ACC112 (cell line): Measurements from ENCODE around the gene B9D2.

Experiments used
- H2AFZ ChIP-seq: fragments of 200-600 bp; sonication (generic); one replicate; pipeline ENCODE4 v1.6.0; 2017; ENCODE audit warnings: antibody characterized with exemption, low read length; ENCODE audit not compliant: unreplicated experiment
- H3K27ac ChIP-seq: fragments of 200-600 bp; sonication (generic); 2 replicates; pipeline ENCODE4 v1.5.1; 2014; ENCODE audit warnings: low read depth, mild to moderate bottlenecking, antibody characterized with exemption, low read length, moderate library complexity
- H3K27me3 ChIP-seq: fragments of 200-600 bp; sonication (generic); 2 replicates; pipeline ENCODE4 v1.6.1; 2014; ENCODE audit warnings: mild to moderate bottlenecking, antibody characterized with exemption, low read length, moderate library complexity, mixed read lengths; ENCODE audit not compliant: insufficient read depth
- H3K36me3 ChIP-seq: fragments of 200-600 bp; sonication (generic); 2 replicates; pipeline ENCODE4 v1.6.1; 2016; ENCODE audit warnings: mild to moderate bottlenecking, antibody characterized with exemption, low read length, moderate library complexity, mixed read lengths; ENCODE audit not compliant: insufficient read depth
- H3K4me1 ChIP-seq: fragments of 200-600 bp; sonication (generic); one replicate; pipeline ENCODE4 v1.6.1; 2016; ENCODE audit warnings: low read length, mixed read lengths; ENCODE audit not compliant: insufficient read depth, unreplicated experiment, control insufficient read depth
- H3K4me3 ChIP-seq: fragments of 200-600 bp; sonication (generic); 2 replicates; pipeline ENCODE4 v1.5.1; 2014; ENCODE audit warnings: mild to moderate bottlenecking, low read depth, low read length
- H3K79me2 ChIP-seq: fragments of 200-600 bp; sonication (generic); one replicate; pipeline ENCODE4 v1.6.0; 2016; ENCODE audit warnings: low read length; ENCODE audit not compliant: control insufficient read depth, unreplicated experiment, insufficient read depth

B9D2 gene

DNA sequence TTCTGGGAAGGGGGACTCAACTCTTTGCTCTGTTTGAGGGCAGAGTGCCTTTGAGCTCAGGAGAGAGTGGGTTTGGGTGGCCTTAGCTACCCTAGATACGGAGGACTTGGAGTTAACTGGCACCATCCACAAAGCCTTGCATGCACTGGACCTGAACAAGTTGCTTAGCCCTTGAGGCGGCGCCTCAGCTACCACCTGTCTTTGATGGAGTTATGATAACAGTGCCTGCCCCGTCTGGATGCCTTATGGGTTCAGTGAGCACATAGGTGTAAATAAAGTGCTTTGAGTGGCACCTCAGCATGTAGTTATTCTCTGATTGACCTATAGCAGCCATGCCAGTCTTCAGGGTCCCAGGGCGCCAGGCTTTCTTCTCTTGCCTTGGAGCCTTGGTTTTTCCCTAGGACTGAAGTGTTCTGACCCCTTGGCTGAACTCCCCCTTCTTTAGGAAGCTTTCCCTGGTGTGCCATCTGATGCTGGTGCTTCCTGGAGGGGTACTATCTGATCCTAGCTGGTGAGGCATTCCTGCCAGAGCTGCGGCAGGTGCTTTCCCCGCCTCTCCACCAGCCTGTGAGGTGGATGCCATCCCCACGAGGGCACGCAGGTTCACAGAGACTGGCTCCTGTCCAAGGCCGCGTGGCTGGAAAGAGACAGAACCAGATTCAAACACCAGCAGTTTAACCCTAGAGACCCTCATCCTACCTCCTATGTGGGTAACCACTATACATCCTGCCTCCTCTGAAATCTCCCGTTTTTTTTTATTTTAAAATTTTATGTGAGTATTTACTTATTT is 39.4 kb upstream of the B9D2 start:
- no peaks in the 10 kb centered on the region for H3K36me3 ChIP-seq
- H3K79me2 ChIP-seq = peaks cover 8% of the 10 kb centered on the region
- H3K27me3 ChIP-seq = no peaks in the 10 kb centered on the region
- peaks cover 4% of the 10 kb centered on the region for H3K4me1 ChIP-seq
- no peak overlapping the region for H3K4me3 ChIP-seq
- no peak overlapping the region for H3K27ac ChIP-seq
- H2AFZ ChIP-seq = no peak overlapping the region

DNA sequence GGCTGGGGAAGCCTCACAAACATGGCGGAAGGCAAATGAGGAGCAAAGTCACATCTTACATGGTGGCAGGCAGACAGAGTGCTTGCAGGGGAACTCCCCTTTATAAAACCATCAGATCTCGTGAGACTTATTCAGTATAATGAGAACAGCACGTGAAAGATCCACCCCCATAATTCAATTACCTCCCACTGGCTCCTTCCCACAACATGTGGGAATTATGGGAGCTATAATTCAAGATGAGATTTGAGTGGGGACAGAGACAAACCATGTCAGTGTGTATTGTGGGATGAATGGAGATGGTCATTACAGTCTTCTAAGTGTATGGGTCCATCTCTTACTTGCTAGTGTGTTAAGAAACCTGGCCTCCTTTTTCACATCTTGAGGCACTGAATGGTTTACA is 38.1 kb upstream of the B9D2 start:
- Histone ChIP-seq H3K4me1 (peaks cover 6% of the 10 kb centered on the region), H3K4me3 (no peak overlapping the region), H3K27me3 (no peaks in the 10 kb centered on the region), H2AFZ (no peak overlapping the region), H3K79me2 (peaks cover 12% of the 10 kb centered on the region), H3K27ac (no peak overlapping the region), H3K36me3 (no peaks in the 10 kb centered on the region)

DNA sequence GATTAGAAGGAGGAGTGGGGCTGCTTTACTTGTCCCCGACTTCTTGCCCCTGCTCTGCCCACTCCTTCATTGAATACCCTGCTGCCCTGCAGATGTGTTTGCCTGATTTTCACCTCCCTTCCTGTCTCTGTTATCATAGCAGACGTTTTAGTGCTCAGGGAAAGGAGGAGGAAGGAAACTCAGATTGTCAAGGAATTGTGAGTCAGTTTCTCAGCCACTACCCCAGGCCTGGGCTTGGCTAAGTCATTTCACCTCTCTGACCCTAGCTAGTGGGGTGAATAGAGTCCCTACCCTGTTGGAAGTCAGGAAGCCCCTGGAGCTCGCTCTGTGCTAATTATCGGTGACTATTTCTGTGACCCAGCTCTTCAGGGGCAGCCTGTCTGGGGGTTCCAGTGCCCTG is 37.5 kb upstream of the B9D2 start:
- H3K36me3 ChIP-seq = no peaks in the 10 kb centered on the region
- no peak overlapping the region for H2AFZ ChIP-seq
- peaks cover 6% of the 10 kb centered on the region for H3K4me1 ChIP-seq
- no peaks in the 10 kb centered on the region for H3K27me3 ChIP-seq
- H3K4me3 ChIP-seq = no peak overlapping the region
- peaks cover 12% of the 10 kb centered on the region for H3K79me2 ChIP-seq
- no peak overlapping the region for H3K27ac ChIP-seq

DNA sequence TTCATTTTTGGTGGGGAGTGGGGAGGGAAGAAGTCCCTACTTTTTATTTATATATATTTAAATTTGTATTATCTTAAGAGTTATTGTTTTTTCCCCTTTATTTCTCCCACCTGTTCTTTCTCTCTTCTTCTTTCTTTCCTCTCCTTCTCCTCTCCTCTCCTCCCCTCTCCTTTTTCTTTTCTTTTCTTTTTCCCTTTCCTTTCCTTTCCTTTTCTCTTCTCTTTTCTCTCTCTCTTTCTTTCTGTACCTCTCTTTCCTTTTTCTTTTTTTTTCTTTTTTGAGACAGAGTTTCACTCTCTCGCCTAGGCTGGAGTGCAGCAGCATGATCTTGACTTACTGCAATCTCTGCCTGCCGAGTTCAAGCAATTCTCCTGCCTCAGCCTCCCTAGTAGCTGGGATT is 35.6 kb upstream of the B9D2 start:
- Histone ChIP-seq H3K4me1 (peaks cover 6% of the 10 kb centered on the region), H3K27ac (no peak overlapping the region), H3K4me3 (no peak overlapping the region), H3K36me3 (no peaks in the 10 kb centered on the region), H2AFZ (no peak overlapping the region), H3K27me3 (no peaks in the 10 kb centered on the region), H3K79me2 (peaks cover 12% of the 10 kb centered on the region)

DNA sequence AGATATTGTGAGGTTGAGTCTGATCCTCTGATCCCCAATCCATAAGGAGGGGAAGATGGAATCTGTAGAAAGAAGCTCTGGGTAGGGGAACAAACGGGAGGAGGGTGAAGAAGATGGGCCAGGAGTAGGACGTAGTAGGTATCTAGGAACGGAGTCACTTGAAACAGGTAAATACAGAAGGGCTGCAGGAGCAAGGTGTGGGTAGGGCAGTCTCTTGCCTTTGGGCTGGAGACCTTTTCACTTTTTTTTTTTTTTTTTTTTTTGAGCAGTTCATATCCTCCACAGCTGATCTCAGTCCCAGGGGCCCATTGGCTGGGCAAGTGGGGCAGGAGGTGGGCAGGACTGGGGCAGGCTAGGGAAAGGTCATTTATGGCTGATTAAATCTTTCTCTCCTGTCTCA is 35.1 kb upstream of the B9D2 start:
- Histone ChIP-seq H3K36me3 (no peaks in the 10 kb centered on the region), H3K27me3 (no peaks in the 10 kb centered on the region), H3K4me3 (peak overlapping the region; percentile 99), H3K79me2 (peaks cover 12% of the 10 kb centered on the region), H3K27ac (no peak overlapping the region), H3K4me1 (peaks cover 6% of the 10 kb centered on the region), H2AFZ (no peak overlapping the region)

DNA sequence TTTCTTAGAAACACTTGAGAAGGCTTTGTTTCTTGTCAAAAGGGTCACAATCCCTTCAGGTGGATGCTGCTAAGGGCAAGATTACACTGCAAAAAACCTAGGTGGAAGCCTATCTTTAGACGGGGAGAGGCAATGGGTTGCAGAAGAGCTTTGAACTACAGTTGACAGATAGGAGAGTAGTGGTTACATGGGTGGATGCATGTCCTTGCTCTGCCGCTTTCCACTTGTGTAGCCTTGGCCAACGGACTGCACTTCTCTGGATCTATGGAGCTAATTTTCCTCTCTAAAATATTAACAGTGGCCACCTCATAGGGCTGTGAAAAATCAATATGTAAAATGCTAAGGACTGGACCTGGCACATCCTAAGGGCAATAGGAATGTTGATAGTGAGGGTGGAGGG is 34.6 kb upstream of the B9D2 start:
- H3K27me3 ChIP-seq = no peaks in the 10 kb centered on the region
- peaks cover 12% of the 10 kb centered on the region for H3K79me2 ChIP-seq
- H3K4me3 ChIP-seq = peak overlapping the region; percentile 99
- H3K27ac ChIP-seq = no peak overlapping the region
- peaks cover 6% of the 10 kb centered on the region for H3K4me1 ChIP-seq
- no peaks in the 10 kb centered on the region for H3K36me3 ChIP-seq
- no peak overlapping the region for H2AFZ ChIP-seq

DNA sequence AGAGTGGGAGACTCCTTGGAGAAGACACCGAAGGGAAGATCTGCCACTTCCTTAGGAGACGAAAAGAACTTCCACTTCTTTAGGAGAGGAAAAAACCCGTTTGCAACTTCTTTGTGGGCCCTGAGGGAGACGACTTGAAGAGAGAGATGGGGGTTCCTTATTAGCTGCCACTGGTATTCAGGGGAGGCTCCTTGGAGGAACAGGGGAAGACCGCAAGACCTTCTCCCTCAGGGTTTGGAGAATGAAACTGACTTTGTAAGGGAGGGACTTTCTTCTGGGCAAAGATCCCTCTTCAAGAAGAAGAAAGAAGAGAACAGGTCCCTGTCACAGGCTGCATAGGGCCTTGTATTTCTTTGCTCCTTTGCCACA is 34.1 kb upstream of the B9D2 start:
- H3K4me3 ChIP-seq = peak overlapping the region; percentile 99
- H3K27me3 ChIP-seq = no peaks in the 10 kb centered on the region
- no peaks in the 10 kb centered on the region for H3K36me3 ChIP-seq
- peaks cover 10% of the 10 kb centered on the region for H3K79me2 ChIP-seq
- peak overlapping the region; percentile 94 for H3K27ac ChIP-seq
- peak overlapping the region; percentile 82 for H2AFZ ChIP-seq
- peaks cover 6% of the 10 kb centered on the region for H3K4me1 ChIP-seq

DNA sequence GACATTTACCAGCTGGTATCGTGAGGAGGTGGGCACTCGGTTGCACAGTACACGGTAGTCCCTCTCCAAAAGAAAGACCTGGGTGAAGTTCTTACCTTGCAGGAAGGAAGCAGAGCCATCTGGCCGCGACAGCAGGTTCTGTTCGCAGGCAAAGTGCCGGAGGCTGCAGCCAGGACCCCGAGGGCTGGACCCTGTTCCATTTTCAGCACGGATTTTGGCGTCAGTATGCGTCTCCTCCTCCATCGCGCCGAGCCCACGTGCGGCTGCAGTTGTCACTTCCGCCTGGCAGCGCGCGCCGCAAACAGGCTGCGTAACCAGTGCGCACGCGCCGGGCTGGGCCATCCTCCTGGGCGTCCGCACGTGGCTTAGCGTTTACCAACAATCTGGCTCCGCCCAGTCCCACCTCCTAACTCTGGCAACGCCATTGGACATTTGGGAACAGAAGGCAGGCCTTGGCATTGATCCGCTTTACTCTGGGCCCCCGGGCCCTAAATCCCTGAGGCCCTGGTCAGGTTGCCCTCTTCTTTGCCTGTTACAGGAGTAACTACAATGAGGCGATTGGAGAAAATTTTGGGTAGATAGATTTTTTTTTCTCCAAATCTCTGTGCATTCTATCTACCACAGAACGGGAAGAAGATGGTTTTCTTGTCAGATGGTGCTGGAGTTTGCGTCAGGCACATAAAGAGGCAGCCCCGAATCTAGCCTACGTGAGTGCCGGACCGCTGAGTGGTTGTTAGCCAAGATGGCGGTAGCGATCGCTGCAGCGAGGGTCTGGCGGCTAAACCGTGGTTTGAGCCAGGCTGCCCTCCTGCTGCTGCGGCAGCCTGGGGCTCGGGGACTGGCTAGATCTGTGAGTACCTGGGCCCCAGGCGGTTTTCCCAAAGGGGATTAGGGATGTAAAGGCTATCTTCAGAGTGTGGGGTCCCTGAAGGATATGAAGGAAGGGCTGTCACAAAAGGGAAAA is 33.4 kb upstream of the B9D2 start, which contains the start of the genes BCKDHA and EXOSC5:
Gene BCKDHA (plus strand): TSS at position 733 of the 964 bp plus-strand sequence. CDS start 10 bp downstream, at position 743.
Gene EXOSC5 (minus strand): TSS at position 274 of the 964 bp plus-strand sequence. CDS start 31 bp downstream, at position 243.
- H3K4me3 ChIP-seq = peak within 1 kb of the TSS; percentile 99
- H3K27me3 ChIP-seq = no peaks in the 10 kb centered on the region
- H3K79me2 ChIP-seq = peaks cover 10% of the 10 kb centered on the region
- peak within 1 kb of the TSS; percentile 100 for H2AFZ ChIP-seq
- H3K4me1 ChIP-seq = peaks cover 6% of the 10 kb centered on the region
- no peaks in the 10 kb centered on the region for H3K36me3 ChIP-seq
- H3K27ac ChIP-seq = peak within 1 kb of the TSS; percentile 94

DNA sequence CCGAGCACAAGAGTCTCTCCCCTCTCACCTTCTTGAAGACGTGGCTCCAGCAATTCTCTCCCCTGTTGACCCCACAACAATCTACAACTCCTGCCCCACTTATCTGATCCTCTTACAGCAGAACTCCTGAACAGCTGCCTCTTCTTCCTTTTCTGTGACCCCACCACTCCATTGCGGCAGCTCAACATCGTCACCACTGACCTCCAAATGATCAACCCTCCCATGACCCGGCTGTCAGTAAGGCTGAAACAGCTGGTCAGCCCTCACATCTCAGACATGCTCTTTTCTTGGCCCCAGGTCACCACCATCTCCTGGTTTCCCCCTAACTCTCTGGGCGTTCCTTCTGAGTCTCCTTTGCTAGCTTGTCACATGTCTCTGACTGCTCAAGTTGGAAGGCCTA is 31.4 kb upstream of the B9D2 start:
- no peak overlapping the region for H3K27ac ChIP-seq
- H3K79me2 ChIP-seq = peaks cover 10% of the 10 kb centered on the region
- H3K4me3 ChIP-seq = no peak overlapping the region
- no peak overlapping the region for H2AFZ ChIP-seq
- peaks cover 6% of the 10 kb centered on the region for H3K4me1 ChIP-seq
- H3K27me3 ChIP-seq = no peaks in the 10 kb centered on the region
- H3K36me3 ChIP-seq = no peaks in the 10 kb centered on the region

DNA sequence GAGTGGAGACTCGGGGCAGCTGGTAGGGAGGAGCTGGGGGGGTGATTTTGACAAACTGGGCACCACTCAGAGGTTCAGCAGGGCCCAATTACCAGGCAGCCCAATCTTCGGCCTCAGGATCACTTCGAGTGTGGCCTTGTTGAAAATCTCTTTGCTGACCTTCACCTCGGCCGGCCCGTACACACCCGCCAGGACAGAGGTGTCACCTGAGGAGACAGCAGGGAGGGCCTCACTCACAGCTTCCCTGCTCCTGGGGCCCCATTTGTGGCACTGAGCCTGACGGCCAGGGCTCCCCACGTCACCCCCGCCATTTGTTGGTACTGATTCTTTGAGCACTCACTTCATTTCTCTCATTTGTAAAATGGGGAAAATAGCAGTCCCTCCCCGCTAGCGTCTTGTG is 28.8 kb upstream of the B9D2 start:
- Histone ChIP-seq H2AFZ (no peak overlapping the region), H3K4me1 (no peaks in the 10 kb centered on the region), H3K27me3 (no peaks in the 10 kb centered on the region), H3K27ac (no peak overlapping the region), H3K4me3 (no peak overlapping the region), H3K36me3 (no peaks in the 10 kb centered on the region), H3K79me2 (no peaks in the 10 kb centered on the region)
